ENCODE measurements around the gene PIK3R5.

The PIK3R5 gene

GRCh38 chr17:8930649-8931048 is 34.9 kb downstream of the PIK3R5 start:
- no peak for DNase-seq (ENCODE audit: low spot score)
- in situ Hi-C loops (cut with MboI; ENCODE audit: low sequenced_read_pairs, unreplicated experiment): no loop called here
- TF ChIP-seq CTCF (IDR thresholded peaks at IDR 0.05; ENCODE audit: borderline replicate concordance, control extremely low read depth, extremely low read depth, insufficient read depth, missing control alignments): no peak

- DNase-seq (ENCODE audit: low spot score): no peak
- in situ Hi-C loops (cut with MboI; ENCODE audit: low sequenced_read_pairs, unreplicated experiment): no loop called here
- TF ChIP-seq CTCF (IDR thresholded peaks at IDR 0.05; ENCODE audit: borderline replicate concordance, control extremely low read depth, extremely low read depth, insufficient read depth, missing control alignments): no peak
Observed at GRCh38 chr17:8928347-8928746, 37.2 kb downstream of the PIK3R5 start.

- in situ Hi-C loops (cut with MboI; ENCODE audit: low sequenced_read_pairs, unreplicated experiment): no loop called here
- no peak for DNase-seq (ENCODE audit: low spot score)
- TF ChIP-seq CTCF (IDR thresholded peaks at IDR 0.05; ENCODE audit: borderline replicate concordance, control extremely low read depth, extremely low read depth, insufficient read depth, missing control alignments): no peak
Observed at GRCh38 chr17:8927395-8927794, 38.1 kb downstream of the PIK3R5 start.

GRCh38 chr17:8925808-8926207 is 39.7 kb downstream of the PIK3R5 start:
- no peak for TF ChIP-seq CTCF (IDR thresholded peaks at IDR 0.05; ENCODE audit: borderline replicate concordance, control extremely low read depth, extremely low read depth, insufficient read depth, missing control alignments)
- in situ Hi-C loops (cut with MboI; ENCODE audit: low sequenced_read_pairs, unreplicated experiment): no loop called here
- no peak for DNase-seq (ENCODE audit: low spot score)

GRCh38 chr17:8925141-8925540 is 40.4 kb downstream of the PIK3R5 start:
- no peak for TF ChIP-seq CTCF (IDR thresholded peaks at IDR 0.05; ENCODE audit: borderline replicate concordance, control extremely low read depth, extremely low read depth, insufficient read depth, missing control alignments)
- in situ Hi-C loops (cut with MboI; ENCODE audit: low sequenced_read_pairs, unreplicated experiment): no loop called here
- no peak for DNase-seq (ENCODE audit: low spot score)

- TF ChIP-seq CTCF (IDR thresholded peaks at IDR 0.05; ENCODE audit: borderline replicate concordance, control extremely low read depth, extremely low read depth, insufficient read depth, missing control alignments): no peak
- in situ Hi-C loops (cut with MboI; ENCODE audit: low sequenced_read_pairs, unreplicated experiment): no loop called here
- DNase-seq (ENCODE audit: low spot score): peak; percentile 52
Observed at GRCh38 chr17:8924595-8924994, 40.9 kb downstream of the PIK3R5 start.

GRCh38 chr17:8923762-8924161 is 41.7 kb downstream of the PIK3R5 start:
- TF ChIP-seq CTCF (IDR thresholded peaks at IDR 0.05; ENCODE audit: borderline replicate concordance, control extremely low read depth, extremely low read depth, insufficient read depth, missing control alignments): no peak
- no peak for DNase-seq (ENCODE audit: low spot score)
- in situ Hi-C loops (cut with MboI; ENCODE audit: low sequenced_read_pairs, unreplicated experiment): no loop called here
